Mesodermal cell (in vitro differentiated cells): ENCODE measurements around the gene SDK1.

ENCODE experiments used
- H3K27ac ChIP-seq: 2 replicates; pipeline ENCODE4 v1.7.0; 2013; ENCODE audit warnings: mild to moderate bottlenecking, low read depth, low read length, moderate library complexity; ENCODE audit not compliant: severe bottlenecking
- H3K36me3 ChIP-seq: 2 replicates; pipeline ENCODE4 v1.7.1; 2013; ENCODE audit warnings: mild to moderate bottlenecking, low read length, moderate library complexity; ENCODE audit not compliant: control insufficient read depth, insufficient read depth
- H3K4me1 ChIP-seq: one replicate; pipeline ENCODE4 v1.7.1; 2013; ENCODE audit warnings: mild to moderate bottlenecking, low read length; ENCODE audit not compliant: insufficient read depth, control insufficient read depth, poor library complexity, severe bottlenecking
- H3K4me3 ChIP-seq: 2 replicates; pipeline ENCODE4 v1.7.0; 2013; ENCODE audit warnings: low read length, control low read depth, mild to moderate bottlenecking; ENCODE audit not compliant: insufficient read depth, poor library complexity, severe bottlenecking; ENCODE audit errors: extremely low read depth
- H3K9me3 ChIP-seq: 2 replicates; pipeline ENCODE4 v1.7.1; 2013; ENCODE audit warnings: mild to moderate bottlenecking, low read length, moderate library complexity; ENCODE audit not compliant: control insufficient read depth
- WGBS, 2 experiments: methylation state at CpG; one replicate each; pipeline ENCODE4 v1.1.5; 2013; ENCODE audit warnings: missing lambda C conversion rate in 2 of 2; ENCODE audit not compliant: insufficient coverage in 2 of 2; 5-methylcytosine and 5-hydroxymethylcytosine counted together

Gene SDK1

DNA sequence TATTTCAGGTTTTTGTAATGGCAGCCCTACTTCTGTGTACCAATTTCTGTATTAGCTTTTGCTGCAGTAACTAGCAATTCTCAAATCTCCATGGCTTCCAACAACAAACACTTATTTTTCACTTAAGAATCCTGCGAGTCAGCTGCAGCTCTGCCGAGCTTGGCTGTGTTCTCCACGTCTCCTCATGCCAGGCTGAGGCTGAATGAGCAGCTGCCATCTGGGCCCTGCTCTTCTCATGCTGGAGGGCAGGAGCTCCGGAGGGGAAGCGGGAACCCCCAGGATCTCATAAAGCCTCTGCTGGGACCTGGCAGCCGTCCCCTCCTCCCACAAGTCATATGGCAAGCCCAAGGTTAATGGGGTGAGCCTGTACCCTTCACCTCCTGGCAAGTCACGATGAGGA, 591.1 kb downstream of the SDK1 start:
- no peaks in the 10 kb centered on the region for H3K36me3 ChIP-seq
- 93 to 100% methylated on average over 4 to 6 of the region's 7 CpGs for WGBS, 2 experiments
- H3K27ac ChIP-seq = no peak overlapping the region
- no peaks in the 10 kb centered on the region for H3K4me1 ChIP-seq
- H3K4me3 ChIP-seq = no peak overlapping the region
- no peaks in the 10 kb centered on the region for H3K9me3 ChIP-seq

DNA sequence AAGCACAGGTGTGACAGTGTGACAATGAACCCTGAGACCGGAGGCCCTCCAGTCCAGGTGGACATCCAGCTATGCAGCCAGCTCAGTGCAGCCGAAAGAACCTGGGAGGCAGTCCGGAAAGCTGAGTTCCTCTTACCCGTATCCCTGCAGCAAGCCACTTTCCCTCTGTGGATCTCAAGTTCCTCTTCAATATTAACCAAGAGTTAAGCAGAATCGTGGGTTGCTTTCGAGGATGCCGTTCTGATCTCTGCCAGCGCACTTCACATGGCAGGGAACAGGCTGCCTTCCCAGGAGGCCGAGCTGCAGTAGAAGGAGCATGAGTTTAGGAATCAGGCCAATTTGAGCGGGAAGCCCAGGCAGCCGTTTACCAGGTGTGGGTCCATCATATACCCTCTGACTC, 591.6 kb downstream of the SDK1 start:
- no peaks in the 10 kb centered on the region for H3K9me3 ChIP-seq
- no peaks in the 10 kb centered on the region for H3K36me3 ChIP-seq
- no peak overlapping the region for H3K27ac ChIP-seq
- 93 to 99% methylated on average over 9 to 10 of the region's 11 CpGs for WGBS, 2 experiments
- no peaks in the 10 kb centered on the region for H3K4me1 ChIP-seq
- H3K4me3 ChIP-seq = no peak overlapping the region

DNA sequence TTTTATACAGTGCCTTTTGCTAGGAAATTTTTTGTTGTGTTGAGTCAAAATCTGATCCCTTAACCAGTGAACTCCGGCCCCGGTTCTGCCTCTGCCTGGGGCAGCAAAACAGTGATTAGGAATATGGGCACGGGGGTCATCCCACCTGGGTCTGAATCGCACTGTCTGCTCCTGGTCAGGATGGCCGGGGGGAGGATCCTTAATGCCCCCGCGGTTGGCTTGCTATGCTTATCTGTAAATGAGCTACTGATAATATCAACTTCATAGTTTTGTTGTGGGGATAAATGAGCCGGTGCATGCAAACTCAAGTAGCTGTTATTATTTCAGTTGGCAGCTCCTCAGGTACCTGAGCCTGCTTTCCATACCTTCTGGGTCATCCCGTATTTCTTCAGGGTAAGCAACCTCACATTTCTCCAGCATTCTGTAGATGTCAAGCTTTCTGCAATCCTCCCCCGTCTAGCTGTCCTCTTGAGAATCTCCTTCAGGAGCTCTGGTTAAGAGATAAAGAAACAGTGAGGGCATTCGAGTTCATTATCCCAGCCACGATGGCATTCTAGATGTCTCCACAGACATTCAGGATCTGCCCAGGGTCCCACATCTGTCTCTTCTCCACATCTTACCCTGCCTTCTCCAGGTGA, 592.2 kb downstream of the SDK1 start:
- Histone ChIP-seq H3K4me3 (no peak overlapping the region), H3K4me1 (no peaks in the 10 kb centered on the region), H3K36me3 (no peaks in the 10 kb centered on the region), H3K9me3 (no peaks in the 10 kb centered on the region), H3K27ac (no peak overlapping the region)
- WGBS, 2 experiments = 85 to 90% methylated on average over 8 to 9 of the region's 12 CpGs

DNA sequence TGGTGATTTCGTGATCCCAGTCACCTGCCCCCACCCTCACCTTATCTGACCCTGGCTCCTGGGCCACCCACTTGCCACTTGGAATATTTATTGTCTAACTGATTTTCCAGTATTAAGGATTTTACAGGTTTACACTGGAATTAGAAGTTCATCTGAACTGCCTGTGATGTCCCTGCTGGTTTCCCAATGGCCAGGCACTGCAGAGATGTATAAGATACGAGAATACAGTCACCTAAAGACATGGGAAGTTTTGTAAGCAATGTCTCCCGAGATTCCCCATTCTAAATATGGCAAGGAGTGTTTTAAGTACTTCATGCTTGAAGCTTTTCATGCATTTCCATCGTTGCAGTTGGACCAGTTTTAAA, 592.7 kb downstream of the SDK1 start:
- no peaks in the 10 kb centered on the region for H3K36me3 ChIP-seq
- H3K4me1 ChIP-seq = no peaks in the 10 kb centered on the region
- no peaks in the 10 kb centered on the region for H3K9me3 ChIP-seq
- no peak overlapping the region for H3K27ac ChIP-seq
- WGBS, 2 experiments = 86% methylated on average over 1 of the region's 4 CpGs; no CpG with 5 or more reads in 1 of the 2 experiments
- no peak overlapping the region for H3K4me3 ChIP-seq

DNA sequence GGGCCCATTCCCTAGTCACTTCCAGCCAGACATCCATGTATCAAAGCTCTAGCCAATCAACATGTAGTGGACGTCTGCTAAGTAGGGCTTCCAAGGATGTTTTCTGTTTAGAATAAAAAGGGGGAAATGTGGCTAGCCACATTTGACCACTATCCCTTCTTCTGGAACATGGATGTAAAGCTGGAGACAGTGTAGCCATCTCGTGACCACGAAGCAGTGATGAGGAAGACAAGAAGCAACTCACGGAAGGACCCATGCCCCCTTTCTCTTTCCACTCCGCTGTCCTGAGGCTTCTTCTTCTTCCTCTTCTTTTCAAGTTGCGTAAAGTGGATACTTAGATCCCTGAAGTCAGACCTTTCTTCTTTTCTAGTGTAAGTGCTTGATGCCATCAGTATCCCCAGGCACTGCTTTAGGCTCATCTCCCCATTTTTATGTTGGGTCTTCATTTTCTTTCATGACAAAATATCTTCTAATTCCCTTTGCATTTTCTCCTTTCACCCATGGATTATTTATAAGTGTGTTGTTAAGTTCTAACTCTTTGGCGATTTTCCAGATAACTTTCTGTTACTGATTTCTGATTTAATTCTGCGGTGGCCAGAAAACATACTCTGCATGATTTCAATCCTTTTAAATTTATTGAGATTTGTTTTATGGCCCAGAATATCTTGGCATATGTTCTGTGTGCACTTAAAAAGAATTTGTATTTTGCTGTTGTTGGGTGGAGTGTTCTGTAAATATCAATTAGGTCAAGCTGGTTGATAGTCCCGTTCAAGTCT, 594.5 kb downstream of the SDK1 start:
- 96 to 97% methylated on average over 5 of the region's 9 CpGs for WGBS, 2 experiments

DNA sequence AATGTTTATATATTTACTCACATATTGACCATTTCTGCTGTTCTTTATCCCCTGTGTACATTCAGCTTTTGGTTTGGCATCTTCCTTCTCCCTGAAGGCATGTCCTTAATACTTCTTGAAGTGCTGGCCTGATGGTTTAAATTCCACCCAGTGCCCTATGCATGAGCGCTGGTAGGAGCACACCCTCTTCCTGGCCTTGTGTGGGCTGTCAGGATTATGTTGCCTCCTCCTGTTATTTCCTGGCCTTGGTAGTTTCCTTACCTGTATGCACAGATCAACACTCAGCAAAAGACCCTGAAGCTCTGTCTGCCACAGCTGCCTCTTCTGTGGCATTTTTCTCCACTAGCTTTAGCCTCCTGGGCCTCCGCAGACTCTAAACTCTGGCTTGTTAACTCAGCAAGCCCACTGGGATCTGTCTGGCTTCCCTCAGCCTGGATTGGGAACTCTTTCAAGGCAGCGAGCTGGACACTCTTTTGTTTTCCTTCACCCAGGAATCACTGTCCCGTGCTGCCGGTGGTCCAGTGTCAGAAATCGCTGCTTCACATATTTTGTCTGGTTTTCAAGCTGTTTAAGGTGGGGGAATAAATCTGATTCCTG, 595.2 kb downstream of the SDK1 start:
- Histone ChIP-seq H3K9me3 (no peaks in the 10 kb centered on the region), H3K4me1 (no peaks in the 10 kb centered on the region), H3K4me3 (no peak overlapping the region), H3K27ac (no peak overlapping the region), H3K36me3 (no peaks in the 10 kb centered on the region)
- 84 to 87% methylated on average over 3 of the region's 6 CpGs for WGBS, 2 experiments

More for the DNA sequence above, 594.5 kb downstream of the SDK1 start:
- Histone ChIP-seq H3K27ac (no peak overlapping the region), H3K36me3 (no peaks in the 10 kb centered on the region), H3K4me1 (no peaks in the 10 kb centered on the region), H3K9me3 (no peaks in the 10 kb centered on the region), H3K4me3 (no peak overlapping the region)

DNA sequence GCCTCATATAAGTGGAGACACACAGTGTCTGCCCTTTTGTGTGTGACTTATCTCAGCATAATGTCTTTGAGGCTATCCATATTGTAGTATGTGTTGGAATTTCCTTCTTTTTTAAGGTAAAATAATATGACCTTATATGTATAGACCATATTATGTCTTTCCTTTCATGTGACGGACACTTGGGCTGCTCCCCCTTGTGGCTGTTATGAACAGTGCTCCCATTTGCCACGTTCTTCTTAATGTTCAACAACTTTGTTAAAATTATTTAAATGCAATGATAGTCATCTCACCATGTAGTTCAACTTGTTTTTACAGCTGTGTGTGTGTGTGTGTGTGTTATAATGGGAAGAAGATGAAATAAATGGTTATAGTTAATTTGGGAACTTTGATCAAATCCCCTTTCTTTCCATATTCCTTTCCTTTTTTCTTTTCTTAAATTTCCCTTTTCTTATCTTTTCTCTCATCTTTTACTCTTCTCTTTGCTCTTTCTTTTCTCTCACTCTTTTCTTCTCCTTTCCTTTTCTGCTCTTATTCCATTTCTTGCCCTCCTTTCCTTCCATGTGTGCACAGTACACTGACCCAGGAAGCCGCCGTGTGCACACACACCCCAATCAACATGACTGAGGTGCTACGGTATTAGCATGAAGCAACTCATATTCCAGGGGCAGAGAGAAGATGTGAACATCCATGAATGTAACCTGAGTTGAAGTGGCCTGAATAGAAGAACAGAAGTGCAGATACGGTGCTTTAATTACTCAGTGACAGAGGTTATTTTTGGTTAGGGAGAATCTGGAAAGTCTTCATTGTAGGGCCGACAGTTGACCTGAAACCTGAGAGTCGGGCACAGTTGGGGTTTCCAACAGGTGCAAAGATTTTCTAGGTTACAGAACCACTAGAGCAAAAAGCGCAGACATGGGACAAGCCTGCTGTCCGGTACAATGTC, 596.6 kb downstream of the SDK1 start:
- Histone ChIP-seq H3K9me3 (no peaks in the 10 kb centered on the region), H3K4me1 (no peaks in the 10 kb centered on the region), H3K36me3 (no peaks in the 10 kb centered on the region), H3K27ac (no peak overlapping the region), H3K4me3 (no peak overlapping the region)
- 85 to 92% methylated on average over 5 to 8 of the region's 10 CpGs for WGBS, 2 experiments

DNA sequence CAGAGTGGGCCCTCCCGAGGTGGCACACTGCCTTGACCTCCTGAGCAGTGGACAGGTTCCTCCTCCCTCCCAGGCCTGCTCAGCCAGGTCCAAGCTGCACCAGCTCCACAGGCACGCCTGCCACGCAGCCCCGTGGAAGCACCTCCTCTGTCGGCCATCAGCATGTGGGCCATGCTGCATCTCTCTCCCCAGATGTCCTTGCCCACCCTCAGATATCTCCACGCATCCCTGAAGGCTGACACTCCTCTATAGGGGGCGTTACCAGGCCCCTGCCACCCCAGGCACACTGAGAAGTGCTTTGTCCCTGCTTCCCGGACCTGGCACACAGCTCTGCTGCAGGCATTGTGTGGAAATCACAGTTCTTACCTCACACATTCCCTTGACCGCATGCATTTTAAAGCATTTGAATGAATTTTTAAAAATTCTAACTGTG, 598.5 kb downstream of the SDK1 start:
- no peaks in the 10 kb centered on the region for H3K9me3 ChIP-seq
- no peaks in the 10 kb centered on the region for H3K36me3 ChIP-seq
- no peak overlapping the region for H3K4me3 ChIP-seq
- H3K4me1 ChIP-seq = no peaks in the 10 kb centered on the region
- 64 to 73% methylated on average over 5 to 8 of the region's 9 CpGs for WGBS, 2 experiments
- no peak overlapping the region for H3K27ac ChIP-seq

DNA sequence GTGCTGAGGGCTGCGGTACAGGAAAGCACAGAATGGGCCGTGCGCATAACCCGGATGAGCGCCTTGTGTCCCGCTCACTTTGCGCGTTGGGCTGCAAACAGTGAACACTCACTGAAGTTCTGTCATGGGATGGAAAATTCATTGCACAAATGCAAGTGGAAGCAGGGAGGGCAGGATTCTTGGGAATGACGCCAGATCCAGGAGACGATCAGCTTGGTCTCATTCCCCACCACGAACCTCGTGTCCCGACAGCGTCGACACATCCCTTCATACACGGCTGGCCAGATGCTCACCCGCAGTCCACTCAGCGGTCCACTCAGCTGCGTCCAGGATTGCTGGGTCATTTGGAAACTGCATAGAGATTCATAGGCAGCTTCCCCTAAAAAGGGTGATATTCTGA, 607.1 kb downstream of the SDK1 start:
- Histone ChIP-seq H3K27ac (no peak overlapping the region), H3K4me3 (no peak overlapping the region), H3K4me1 (no peaks in the 10 kb centered on the region), H3K9me3 (no peaks in the 10 kb centered on the region), H3K36me3 (no peaks in the 10 kb centered on the region)
- 93 to 95% methylated on average over 19 of the region's 19 CpGs for WGBS, 2 experiments

DNA sequence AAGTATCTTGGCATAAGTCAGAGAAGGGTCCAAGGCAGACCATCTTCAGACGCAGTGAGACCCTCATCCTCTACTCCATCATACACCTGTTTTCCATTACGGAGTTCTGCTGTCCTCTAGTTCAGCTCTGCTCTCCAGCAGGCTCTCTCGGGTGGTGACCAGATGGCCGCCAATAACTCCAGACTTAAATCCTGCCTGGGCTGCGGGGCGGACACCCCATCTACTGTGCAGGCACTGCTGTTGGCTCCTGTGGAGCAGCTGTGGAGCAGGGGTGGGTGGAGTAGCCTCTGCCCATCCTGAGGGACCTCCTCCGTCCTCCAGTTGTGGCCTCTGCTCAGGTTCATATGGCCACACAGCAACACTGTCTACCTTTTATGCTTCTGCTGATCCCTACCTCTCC, 608.1 kb downstream of the SDK1 start:
- Histone ChIP-seq H3K9me3 (no peaks in the 10 kb centered on the region), H3K27ac (no peak overlapping the region), H3K36me3 (no peaks in the 10 kb centered on the region), H3K4me1 (no peaks in the 10 kb centered on the region), H3K4me3 (no peak overlapping the region)
- WGBS, 2 experiments = 82 to 100% methylated on average over 5 to 6 of the region's 7 CpGs
